ENCODE data around the gene VPS13D. TPM values are rescaled to one million over a fixed set of nuclear protein-coding genes. Genes with fewer than 3 reads are reported as not detected.

VPS13D gene
- total and polyA plus RNA-seq, 2 experiments from 2014 or later = 10.7 to 34.9 TPM

DNA sequence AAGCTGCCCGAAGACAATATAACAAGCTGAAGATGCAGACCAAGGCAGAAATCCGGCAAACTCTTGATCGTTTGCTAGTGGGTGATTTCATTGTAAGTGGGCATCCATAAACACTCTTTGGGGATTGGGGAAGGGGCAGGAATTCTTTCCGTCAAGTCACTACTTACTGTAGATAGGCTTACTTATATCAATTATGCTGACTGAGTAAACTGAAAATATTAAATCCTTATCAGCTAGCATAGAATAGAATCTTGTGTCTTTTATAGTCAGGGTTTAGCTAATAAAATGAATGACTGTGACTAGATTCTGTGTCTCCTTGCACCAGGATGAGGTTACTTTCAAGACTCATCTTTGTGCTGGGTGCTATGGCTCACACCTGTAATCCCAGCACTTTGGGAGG lies 41.2 kb downstream of the VPS13D start:
- no peak overlapping the region for H3K4me3 Mint-ChIP-seq
- DNase-seq (ENCODE audit: low spot score) = no peak
- peaks cover 44% of the 10 kb centered on the region for H3K36me3 Mint-ChIP-seq (ENCODE audit: low read depth)
- Histone ChIP-seq H3K27ac (ENCODE audit: low read depth) (no peak overlapping the region), H3K9me2 (ENCODE audit: insufficient read depth) (no peaks in the 10 kb centered on the region), H3K4me3 (no peak overlapping the region), H4K20me1 (replicated peaks; ENCODE audit: insufficient read depth) (no peaks in the 10 kb centered on the region; the same call in 1 of the 2 replicates), H2AFZ (no peak overlapping the region), H3K4me1 (ENCODE audit: insufficient read depth) (peaks cover 4% of the 10 kb centered on the region; the same call in 1 of the 2 replicates), H3K27me3 (ENCODE audit: insufficient read depth) (no peaks in the 10 kb centered on the region), H3F3A (replicated peaks; ENCODE audit: low read depth) (peaks cover 2% of the 10 kb centered on the region; the same call in 1 of the 2 replicates), H3K4me2 (no peak overlapping the region), H3K79me2 (replicated peaks; ENCODE audit: insufficient read depth) (no peaks in the 10 kb centered on the region), H3K36me3 (ENCODE audit: insufficient read depth) (peaks cover 25% of the 10 kb centered on the region)
- no peaks in the 10 kb centered on the region for H3K27me3 Mint-ChIP-seq (ENCODE audit: insufficient read depth, low read depth, poor library complexity)
- ATAC-seq = no peak
- H3K4me1 Mint-ChIP-seq = peaks cover 4% of the 10 kb centered on the region; the same call in 2 of the 3 replicates
- no peak overlapping the region for H3K27ac Mint-ChIP-seq
- TF ChIP-seq JUNB (IDR thresholded peaks at IDR 0.05; ENCODE audit: unreplicated experiment) (no peak), ZNF331 (CRISPR knock-in tag; IDR thresholded peaks at IDR 0.05; ENCODE audit: low read depth) (no peak), POLR2AphosphoS5 (IDR thresholded peaks at IDR 0.05; ENCODE audit: low read depth) (no peak), CREB1 (CRISPR knock-in tag; IDR thresholded peaks at IDR 0.05; ENCODE audit: low read depth) (no peak), EZH2phosphoT487 (IDR thresholded peaks at IDR 0.05; ENCODE audit: unreplicated experiment) (no peak), EZH2 (IDR thresholded peaks at IDR 0.05; ENCODE audit: low read depth, unreplicated experiment) (no peak), ZNF114 (CRISPR knock-in tag; IDR thresholded peaks at IDR 0.05) (no peak), NANOG (IDR thresholded peaks at IDR 0.05; ENCODE audit: borderline replicate concordance) (no peak)
- TF ChIP-seq, protein P1, sequence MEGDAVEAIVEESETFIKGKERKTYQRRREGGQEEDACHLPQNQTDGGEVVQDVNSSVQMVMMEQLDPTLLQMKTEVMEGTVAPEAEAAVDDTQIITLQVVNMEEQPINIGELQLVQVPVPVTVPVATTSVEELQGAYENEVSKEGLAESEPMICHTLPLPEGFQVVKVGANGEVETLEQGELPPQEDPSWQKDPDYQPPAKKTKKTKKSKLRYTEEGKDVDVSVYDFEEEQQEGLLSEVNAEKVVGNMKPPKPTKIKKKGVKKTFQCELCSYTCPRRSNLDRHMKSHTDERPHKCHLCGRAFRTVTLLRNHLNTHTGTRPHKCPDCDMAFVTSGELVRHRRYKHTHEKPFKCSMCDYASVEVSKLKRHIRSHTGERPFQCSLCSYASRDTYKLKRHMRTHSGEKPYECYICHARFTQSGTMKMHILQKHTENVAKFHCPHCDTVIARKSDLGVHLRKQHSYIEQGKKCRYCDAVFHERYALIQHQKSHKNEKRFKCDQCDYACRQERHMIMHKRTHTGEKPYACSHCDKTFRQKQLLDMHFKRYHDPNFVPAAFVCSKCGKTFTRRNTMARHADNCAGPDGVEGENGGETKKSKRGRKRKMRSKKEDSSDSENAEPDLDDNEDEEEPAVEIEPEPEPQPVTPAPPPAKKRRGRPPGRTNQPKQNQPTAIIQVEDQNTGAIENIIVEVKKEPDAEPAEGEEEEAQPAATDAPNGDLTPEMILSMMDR (conservative IDR thresholded peaks at IDR 0.05; ENCODE audit: low read depth in 2 of 2) = no peak
- TF ChIP-seq, protein P2, sequence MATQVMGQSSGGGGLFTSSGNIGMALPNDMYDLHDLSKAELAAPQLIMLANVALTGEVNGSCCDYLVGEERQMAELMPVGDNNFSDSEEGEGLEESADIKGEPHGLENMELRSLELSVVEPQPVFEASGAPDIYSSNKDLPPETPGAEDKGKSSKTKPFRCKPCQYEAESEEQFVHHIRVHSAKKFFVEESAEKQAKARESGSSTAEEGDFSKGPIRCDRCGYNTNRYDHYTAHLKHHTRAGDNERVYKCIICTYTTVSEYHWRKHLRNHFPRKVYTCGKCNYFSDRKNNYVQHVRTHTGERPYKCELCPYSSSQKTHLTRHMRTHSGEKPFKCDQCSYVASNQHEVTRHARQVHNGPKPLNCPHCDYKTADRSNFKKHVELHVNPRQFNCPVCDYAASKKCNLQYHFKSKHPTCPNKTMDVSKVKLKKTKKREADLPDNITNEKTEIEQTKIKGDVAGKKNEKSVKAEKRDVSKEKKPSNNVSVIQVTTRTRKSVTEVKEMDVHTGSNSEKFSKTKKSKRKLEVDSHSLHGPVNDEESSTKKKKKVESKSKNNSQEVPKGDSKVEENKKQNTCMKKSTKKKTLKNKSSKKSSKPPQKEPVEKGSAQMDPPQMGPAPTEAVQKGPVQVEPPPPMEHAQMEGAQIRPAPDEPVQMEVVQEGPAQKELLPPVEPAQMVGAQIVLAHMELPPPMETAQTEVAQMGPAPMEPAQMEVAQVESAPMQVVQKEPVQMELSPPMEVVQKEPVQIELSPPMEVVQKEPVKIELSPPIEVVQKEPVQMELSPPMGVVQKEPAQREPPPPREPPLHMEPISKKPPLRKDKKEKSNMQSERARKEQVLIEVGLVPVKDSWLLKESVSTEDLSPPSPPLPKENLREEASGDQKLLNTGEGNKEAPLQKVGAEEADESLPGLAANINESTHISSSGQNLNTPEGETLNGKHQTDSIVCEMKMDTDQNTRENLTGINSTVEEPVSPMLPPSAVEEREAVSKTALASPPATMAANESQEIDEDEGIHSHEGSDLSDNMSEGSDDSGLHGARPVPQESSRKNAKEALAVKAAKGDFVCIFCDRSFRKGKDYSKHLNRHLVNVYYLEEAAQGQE (IDR thresholded peaks at IDR 0.05; ENCODE audit: unreplicated experiment) = no peak
- H3K9me3 Mint-ChIP-seq = no peaks in the 10 kb centered on the region

DNA sequence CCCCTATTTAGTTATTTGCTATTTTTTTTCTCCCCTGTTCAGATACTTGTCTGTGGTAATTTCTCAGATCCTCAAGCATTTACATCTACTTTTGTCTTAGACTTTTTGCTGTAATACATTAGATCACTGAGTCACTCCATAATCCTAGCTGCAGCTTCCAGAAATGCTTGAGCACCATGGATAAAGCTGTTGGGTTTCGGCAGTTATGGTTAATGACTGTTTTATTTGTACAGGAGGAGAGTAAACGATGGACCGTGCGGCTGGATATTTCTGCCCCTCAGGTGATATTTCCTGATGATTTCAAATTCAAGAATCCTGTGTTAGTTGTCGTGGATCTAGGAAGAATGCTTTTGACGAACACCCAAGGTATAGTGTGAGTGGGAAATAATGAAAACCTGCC lies 42.9 kb downstream of the VPS13D start:
- no peaks in the 10 kb centered on the region for H3K9me3 Mint-ChIP-seq
- peaks cover 6% of the 10 kb centered on the region; the same call in 2 of the 3 replicates for H3K4me1 Mint-ChIP-seq
- H3K36me3 ChIP-seq (ENCODE audit: insufficient read depth) = peaks cover 28% of the 10 kb centered on the region; the same call in 1 of the 2 replicates
- peaks cover 3% of the 10 kb centered on the region; the same call in 1 of the 2 replicates for H3F3A ChIP-seq (replicated peaks; ENCODE audit: low read depth)
- H3K27ac ChIP-seq (ENCODE audit: low read depth) = no peak overlapping the region
- H3K27me3 ChIP-seq (ENCODE audit: insufficient read depth) = no peaks in the 10 kb centered on the region
- peaks cover 57% of the 10 kb centered on the region for H3K36me3 Mint-ChIP-seq (ENCODE audit: low read depth)
- H3K4me2 ChIP-seq = no peak overlapping the region
- no peak overlapping the region for H3K4me3 Mint-ChIP-seq
- no peaks in the 10 kb centered on the region for H3K27me3 Mint-ChIP-seq (ENCODE audit: insufficient read depth, low read depth, poor library complexity)
- no peak overlapping the region for H2AFZ ChIP-seq
- H3K4me3 ChIP-seq = no peak overlapping the region
- no peaks in the 10 kb centered on the region; the same call in 1 of the 2 replicates for H4K20me1 ChIP-seq (replicated peaks; ENCODE audit: insufficient read depth)
- peaks cover 6% of the 10 kb centered on the region; the same call in 1 of the 2 replicates for H3K4me1 ChIP-seq (ENCODE audit: insufficient read depth)
- H3K9me2 ChIP-seq (ENCODE audit: insufficient read depth) = no peaks in the 10 kb centered on the region
- H3K27ac Mint-ChIP-seq = no peak overlapping the region
- H3K79me2 ChIP-seq (replicated peaks; ENCODE audit: insufficient read depth) = no peaks in the 10 kb centered on the region; the same call in 1 of the 2 replicates
- DNase-seq (ENCODE audit: low spot score) (no peak), ATAC-seq (no peak)
- TF ChIP-seq CREB1 (CRISPR knock-in tag; IDR thresholded peaks at IDR 0.05; ENCODE audit: low read depth) = no peak
- no peak for TF ChIP-seq ZNF462 (CRISPR knock-in tag; IDR thresholded peaks at IDR 0.05)
- TF ChIP-seq ZNF331 (CRISPR knock-in tag; IDR thresholded peaks at IDR 0.05; ENCODE audit: low read depth) = no peak

Measured in GM23338 (cell line).